Measurements from ENCODE around the gene ANAPC4. TPM values are rescaled to one million over a fixed set of nuclear protein-coding genes. Genes with fewer than 3 reads are reported as not detected.

Gene ANAPC4
- total RNA-seq, 2 experiments from 2014 or later, result 37.5 to 47.9 TPM

DNA sequence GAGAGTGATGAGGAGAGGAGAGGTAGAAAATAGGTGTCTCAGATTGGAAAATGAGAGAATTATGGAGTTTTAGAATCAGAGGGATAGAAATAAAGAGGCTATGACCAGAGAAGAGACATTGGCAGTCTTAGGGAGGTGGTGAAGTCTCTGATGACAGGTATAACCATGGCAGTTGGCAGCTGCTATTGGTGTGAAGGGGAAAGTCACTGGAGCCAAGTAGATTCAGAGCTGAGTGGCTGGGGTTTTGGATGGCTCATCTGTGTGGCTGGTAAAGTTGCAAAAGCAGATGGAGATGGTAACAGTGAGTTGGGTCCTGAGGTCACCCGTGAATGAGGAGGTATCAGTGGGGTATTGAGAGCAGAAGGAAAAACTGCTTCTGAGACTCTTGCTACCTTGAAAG lies 46.5 kb downstream of the ANAPC4 start:
- Mint-ChIP-seq H3K9me3 (no peaks in the 10 kb centered on the region), H3K4me3 (no peak overlapping the region), H3K36me3 (ENCODE audit: low read depth) (peaks cover 9% of the 10 kb centered on the region), H3K27ac (peak overlapping the region; percentile 60), H3K4me1 (no peaks in the 10 kb centered on the region), H3K27me3 (no peaks in the 10 kb centered on the region)
- ChIA-PET CTCF (interaction anchor here (0.5 kb wide), 1 partner anchor 829 kb away, joined by 6 read pairs; no protein-coding TSS in a partner anchor), POLR2A (no interaction called here)
- no peak for DNase-seq

DNA sequence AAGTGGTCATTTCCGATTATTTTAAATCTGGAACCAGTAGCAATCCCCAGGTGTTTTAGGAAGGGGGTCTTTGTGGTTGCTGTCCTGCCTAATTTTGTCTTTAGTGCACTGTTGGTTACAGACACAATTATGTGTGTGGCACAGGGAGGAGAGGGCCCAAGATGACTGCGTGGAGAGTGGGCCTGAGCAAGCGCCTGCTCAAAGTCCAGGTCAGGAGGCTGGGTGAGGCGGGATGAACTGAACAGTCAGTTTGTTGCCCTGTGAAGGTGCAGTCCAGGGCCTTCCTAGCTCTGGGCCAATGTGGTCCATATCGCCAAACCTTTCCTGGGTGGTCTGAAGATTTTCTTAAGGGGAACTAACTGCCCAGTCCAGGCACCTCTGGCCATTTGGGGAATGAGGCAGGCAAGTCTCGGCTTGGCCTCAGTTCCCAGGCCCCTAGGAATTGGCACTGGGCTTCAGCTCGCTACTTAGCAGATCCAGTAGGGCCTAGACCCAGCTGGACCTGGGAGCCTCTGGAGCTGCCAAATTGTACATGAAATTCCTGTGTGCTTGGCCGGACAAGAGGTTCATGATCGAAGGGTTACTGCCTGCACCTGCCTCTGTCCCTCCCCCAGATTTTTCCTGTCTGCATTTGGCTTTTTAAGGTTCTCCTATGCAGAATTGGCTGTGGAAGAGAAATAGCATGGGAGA lies 47.6 kb downstream of the ANAPC4 start:
- ChIA-PET CTCF (no interaction called here), POLR2A (no interaction called here)
- H3K4me1 Mint-ChIP-seq, result no peaks in the 10 kb centered on the region
- no peak for DNase-seq
- H3K9me3 Mint-ChIP-seq, result no peaks in the 10 kb centered on the region
- no peaks in the 10 kb centered on the region for H3K27me3 Mint-ChIP-seq
- peaks cover 6% of the 10 kb centered on the region for H3K36me3 Mint-ChIP-seq (ENCODE audit: low read depth)
- no peak overlapping the region for H3K27ac Mint-ChIP-seq
- no peak overlapping the region for H3K4me3 Mint-ChIP-seq

DNA sequence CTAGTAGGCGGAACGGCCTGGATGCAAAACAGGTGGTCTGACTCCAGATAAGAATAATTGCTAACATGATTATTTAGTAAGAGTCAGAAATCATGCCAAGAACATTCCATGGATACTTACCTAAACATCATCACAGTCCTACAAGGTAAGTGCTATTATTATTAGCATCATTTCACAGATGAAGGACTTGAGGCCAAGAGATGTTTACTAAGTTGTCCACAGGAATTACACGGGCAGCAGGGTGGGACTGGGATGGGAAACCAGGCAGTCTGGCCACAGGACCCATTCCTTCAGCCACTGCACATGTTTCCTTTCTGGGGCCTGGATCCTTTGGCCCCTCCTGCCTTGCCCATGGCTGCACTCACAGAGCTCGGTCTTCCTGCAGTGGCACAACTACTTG lies 48.3 kb downstream of the ANAPC4 start:
- no peaks in the 10 kb centered on the region for H3K4me1 Mint-ChIP-seq
- peaks cover 4% of the 10 kb centered on the region for H3K36me3 Mint-ChIP-seq (ENCODE audit: low read depth)
- H3K4me3 Mint-ChIP-seq, result no peak overlapping the region
- no peak for DNase-seq
- CTCF ChIA-PET, result no interaction called here
- no peak overlapping the region for H3K27ac Mint-ChIP-seq
- no peaks in the 10 kb centered on the region for H3K9me3 Mint-ChIP-seq
- POLR2A ChIA-PET, result no interaction called here
- H3K27me3 Mint-ChIP-seq, result no peaks in the 10 kb centered on the region

DNA sequence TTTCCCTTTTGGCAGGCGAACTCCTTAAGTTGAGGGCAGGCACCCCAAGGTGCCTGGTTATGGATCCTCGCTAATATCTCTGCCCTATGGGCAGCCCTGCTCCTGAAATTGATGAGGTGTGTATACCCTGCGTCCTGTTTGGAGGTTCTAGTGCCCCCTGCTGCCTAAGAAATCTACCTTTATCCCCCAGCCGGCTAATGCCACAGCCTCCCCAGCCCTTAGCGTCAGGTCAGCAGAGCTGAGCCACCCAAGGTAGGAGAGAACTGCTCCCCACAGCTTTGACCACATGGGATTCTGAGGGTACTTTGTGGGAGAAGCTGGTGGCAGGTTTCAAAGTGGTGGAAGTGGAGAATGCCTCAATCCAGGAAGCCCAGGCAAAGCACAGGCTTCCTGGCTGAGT lies 50.8 kb downstream of the ANAPC4 start:
- Mint-ChIP-seq H3K4me3 (no peak overlapping the region), H3K27ac (no peak overlapping the region), H3K4me1 (no peaks in the 10 kb centered on the region), H3K27me3 (no peaks in the 10 kb centered on the region), H3K36me3 (ENCODE audit: low read depth) (peaks cover 2% of the 10 kb centered on the region), H3K9me3 (peaks cover 3% of the 10 kb centered on the region)
- ChIA-PET CTCF (no interaction called here), POLR2A (no interaction called here)
- no peak for DNase-seq

DNA sequence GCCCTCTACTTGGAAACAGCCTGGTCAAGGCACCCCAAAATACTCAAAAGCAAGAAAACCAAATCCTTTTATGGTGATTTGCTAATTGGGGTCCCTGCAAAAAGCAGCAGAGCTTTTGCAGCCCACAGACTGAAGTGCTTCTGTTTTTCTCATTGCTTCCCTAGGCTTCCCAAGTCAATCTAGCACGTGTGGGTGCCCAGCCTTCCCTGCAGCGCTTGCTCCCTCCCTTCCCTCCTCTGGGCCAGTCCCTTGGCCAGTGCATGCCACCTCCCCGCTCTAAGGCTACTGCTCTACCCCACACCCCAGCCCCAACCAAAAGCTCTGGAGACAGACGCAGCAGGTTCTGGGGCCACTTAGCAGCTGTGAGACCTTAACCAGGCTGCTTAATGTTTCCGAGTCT lies 53.6 kb downstream of the ANAPC4 start:
- Mint-ChIP-seq H3K36me3 (ENCODE audit: low read depth) (peaks cover 2% of the 10 kb centered on the region), H3K4me1 (no peaks in the 10 kb centered on the region), H3K27me3 (no peaks in the 10 kb centered on the region), H3K9me3 (peaks cover 3% of the 10 kb centered on the region), H3K27ac (no peak overlapping the region), H3K4me3 (no peak overlapping the region)
- POLR2A ChIA-PET, result no interaction called here
- DNase-seq, result no peak
- CTCF ChIA-PET, result no interaction called here

DNA sequence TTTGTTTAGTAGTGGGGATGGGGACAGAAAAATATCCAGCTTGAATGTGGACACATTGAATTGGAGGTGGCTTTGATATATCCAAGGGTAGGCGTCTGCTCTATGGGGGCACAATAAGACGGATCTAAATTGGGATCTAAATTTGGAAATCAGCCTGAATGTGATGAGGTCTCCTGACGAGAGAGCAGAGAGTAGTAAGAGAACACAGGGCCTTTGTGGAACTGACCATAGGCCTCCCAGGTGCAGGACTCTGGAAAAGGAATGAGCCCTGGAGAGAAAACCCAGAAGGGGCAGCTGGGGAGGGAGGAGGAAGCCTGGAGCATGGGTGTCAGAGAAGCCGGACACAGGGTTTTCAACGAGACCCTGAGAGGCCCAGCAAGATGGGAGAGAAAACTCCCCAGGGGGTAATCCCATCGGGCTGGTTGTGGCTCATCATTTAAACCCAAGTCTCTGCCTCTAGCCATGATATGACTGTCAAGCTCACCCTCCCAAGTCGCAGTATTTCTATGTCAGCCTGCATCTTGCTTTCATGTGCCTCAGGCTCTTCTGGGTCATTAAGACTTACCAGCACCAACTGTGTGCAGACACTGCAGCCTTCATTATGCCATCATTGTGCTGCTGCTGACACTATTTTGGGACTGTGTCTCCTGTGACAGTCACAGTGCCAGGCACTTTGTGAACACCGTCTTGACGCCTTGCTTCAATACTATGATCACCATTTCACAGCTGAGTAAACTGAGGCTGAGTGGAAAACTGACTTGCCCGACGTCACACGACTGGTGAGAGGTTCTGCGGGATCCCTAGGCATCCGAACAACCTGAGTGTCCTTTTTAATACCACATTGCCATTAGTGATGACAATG lies 57.1 kb downstream of the ANAPC4 start:
- no peaks in the 10 kb centered on the region for H3K27me3 Mint-ChIP-seq
- H3K36me3 Mint-ChIP-seq (ENCODE audit: low read depth), result peaks cover 2% of the 10 kb centered on the region
- CTCF ChIA-PET, result interaction anchor here (1.0 kb wide), 1 partner anchor 19 kb away, joined by 3 read pairs; no protein-coding TSS in a partner anchor
- POLR2A ChIA-PET, result no interaction called here
- H3K9me3 Mint-ChIP-seq, result peaks cover 3% of the 10 kb centered on the region
- no peak for DNase-seq
- no peak overlapping the region for H3K27ac Mint-ChIP-seq
- no peaks in the 10 kb centered on the region for H3K4me1 Mint-ChIP-seq
- H3K4me3 Mint-ChIP-seq, result no peak overlapping the region

DNA sequence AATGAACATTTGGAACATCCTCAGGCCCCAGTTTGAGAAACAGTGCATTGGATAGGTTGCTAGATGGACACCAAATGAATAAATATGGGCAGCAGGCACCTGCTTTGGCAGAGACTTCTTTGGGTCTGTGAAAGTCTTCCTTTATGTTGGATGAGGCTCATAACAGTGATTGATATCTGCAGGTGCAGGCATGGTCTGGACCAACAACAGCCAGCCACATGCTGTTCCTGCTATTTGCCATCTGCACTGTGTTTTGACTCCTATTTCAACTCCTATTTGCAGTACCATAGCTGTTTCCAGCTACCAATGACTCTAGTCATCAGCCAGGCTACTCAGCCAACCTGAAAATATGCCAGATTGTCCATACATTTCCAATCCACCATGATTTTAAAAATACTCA lies 60.9 kb downstream of the ANAPC4 start:
- ChIA-PET CTCF (no interaction called here), POLR2A (no interaction called here)
- no peak overlapping the region for H3K27ac Mint-ChIP-seq
- peaks cover 3% of the 10 kb centered on the region for H3K36me3 Mint-ChIP-seq (ENCODE audit: low read depth)
- H3K27me3 Mint-ChIP-seq, result no peaks in the 10 kb centered on the region
- H3K4me3 Mint-ChIP-seq, result no peak overlapping the region
- no peaks in the 10 kb centered on the region for H3K4me1 Mint-ChIP-seq
- no peak for DNase-seq
- H3K9me3 Mint-ChIP-seq, result peaks cover 3% of the 10 kb centered on the region

DNA sequence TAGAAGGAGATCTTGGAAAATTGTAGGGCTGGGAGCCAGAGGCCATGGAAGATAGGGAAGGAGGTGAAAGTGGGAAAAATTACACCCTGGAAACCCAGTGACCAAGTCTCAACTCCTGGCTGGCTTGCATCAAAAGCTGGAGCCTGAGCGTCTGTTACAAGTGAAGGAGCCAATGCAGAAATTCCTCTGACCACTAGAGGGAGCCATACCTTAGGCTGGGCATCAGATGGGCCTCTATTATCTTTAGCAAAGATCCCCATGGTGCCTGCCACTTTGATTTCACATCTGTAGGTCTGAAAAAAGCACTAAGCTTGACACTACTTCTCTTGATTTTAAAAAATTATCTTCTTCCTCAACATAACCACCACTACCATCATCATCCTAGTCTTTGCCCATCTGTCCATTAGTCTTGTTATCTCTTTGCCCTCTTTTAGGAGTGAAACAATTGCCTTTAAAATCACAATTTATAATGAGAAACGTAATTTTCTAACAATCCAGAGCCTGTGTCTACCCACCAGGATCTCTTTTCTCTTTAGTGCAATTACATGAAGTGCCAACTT lies 62.9 kb downstream of the ANAPC4 start:
- Mint-ChIP-seq H3K27me3 (no peaks in the 10 kb centered on the region), H3K27ac (no peak overlapping the region), H3K4me1 (no peaks in the 10 kb centered on the region), H3K4me3 (no peak overlapping the region), H3K36me3 (ENCODE audit: low read depth) (peaks cover 3% of the 10 kb centered on the region), H3K9me3 (peaks cover 3% of the 10 kb centered on the region)
- POLR2A ChIA-PET, result no interaction called here
- CTCF ChIA-PET, result interaction anchor here (0.5 kb wide), 1 partner anchor 224 kb away, joined by 3 read pairs; no protein-coding TSS in a partner anchor
- DNase-seq, result peak; percentile 69

DNA sequence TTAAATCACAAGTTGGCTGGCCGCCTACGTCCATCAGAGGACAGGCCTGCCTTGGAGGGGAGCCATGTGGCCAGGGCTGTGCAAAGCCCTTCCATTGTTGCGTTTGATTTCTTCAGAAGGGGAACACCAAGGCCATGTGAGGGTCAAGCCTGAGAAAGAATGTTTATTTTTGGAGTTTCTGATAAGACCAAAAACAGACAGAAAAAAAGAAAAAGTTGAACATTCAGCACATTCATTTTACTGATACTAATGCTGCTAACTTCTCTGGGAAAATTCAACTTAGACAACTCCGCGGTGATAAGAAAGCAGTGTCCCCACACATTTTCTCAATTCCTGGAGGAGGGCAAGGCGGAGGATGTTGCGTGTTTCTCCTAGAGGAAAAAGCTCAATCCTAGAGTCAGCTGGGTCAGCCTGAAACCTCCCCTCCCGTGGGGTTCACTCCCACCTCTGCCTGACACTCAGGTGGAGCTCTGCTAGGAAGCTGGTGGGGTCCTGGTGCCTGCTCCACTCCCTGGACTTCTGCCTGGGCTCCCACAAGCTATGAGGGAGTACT lies 63.5 kb downstream of the ANAPC4 start:
- no peaks in the 10 kb centered on the region for H3K27me3 Mint-ChIP-seq
- CTCF ChIA-PET, result no interaction called here

DNA sequence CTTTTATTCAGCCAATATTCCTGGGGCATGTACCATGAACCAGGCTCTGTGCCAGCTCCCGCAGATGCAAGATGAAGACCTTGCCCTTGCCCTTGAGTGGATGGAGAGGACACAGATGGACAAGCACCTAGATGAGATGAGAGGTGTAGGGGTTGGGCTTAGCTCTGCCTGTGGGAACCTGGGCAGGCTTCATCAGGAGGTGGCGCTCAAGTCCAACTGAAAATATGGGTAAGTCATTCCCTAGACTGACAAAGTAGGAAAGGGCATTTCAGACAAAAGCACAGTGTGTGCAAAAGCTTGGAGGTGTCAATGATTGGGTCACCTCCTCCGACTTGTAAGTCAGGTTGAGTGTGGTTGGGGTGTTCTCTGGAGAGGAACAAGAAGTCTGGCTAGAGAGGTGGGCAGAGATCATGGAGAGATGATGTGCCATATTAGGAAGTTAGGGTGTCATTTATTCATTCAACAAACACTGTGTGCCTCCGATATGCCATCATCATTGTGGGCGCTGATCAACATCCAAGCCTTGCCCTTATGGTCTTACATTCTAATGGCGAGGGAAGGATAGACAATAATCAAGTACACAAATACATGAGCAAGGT lies 64.6 kb downstream of the ANAPC4 start:
- no peak overlapping the region for H3K4me3 Mint-ChIP-seq
- no peaks in the 10 kb centered on the region for H3K27me3 Mint-ChIP-seq
- CTCF ChIA-PET, result interaction anchor here (1.5 kb wide), 1 partner anchor 15 kb away, joined by 5 read pairs; no protein-coding TSS in a partner anchor
- POLR2A ChIA-PET, result no interaction called here
- DNase-seq, result peak; percentile 6
- H3K9me3 Mint-ChIP-seq, result peaks cover 3% of the 10 kb centered on the region
- H3K4me1 Mint-ChIP-seq, result no peaks in the 10 kb centered on the region
- H3K36me3 Mint-ChIP-seq (ENCODE audit: low read depth), result peaks cover 3% of the 10 kb centered on the region
- no peak overlapping the region for H3K27ac Mint-ChIP-seq

More for the DNA sequence above, 63.5 kb downstream of the ANAPC4 start:
- Mint-ChIP-seq H3K27ac (no peak overlapping the region), H3K4me1 (no peaks in the 10 kb centered on the region), H3K36me3 (ENCODE audit: low read depth) (peaks cover 3% of the 10 kb centered on the region), H3K9me3 (peaks cover 3% of the 10 kb centered on the region), H3K4me3 (no peak overlapping the region)
- DNase-seq, result no peak
- POLR2A ChIA-PET, result no interaction called here

DNA sequence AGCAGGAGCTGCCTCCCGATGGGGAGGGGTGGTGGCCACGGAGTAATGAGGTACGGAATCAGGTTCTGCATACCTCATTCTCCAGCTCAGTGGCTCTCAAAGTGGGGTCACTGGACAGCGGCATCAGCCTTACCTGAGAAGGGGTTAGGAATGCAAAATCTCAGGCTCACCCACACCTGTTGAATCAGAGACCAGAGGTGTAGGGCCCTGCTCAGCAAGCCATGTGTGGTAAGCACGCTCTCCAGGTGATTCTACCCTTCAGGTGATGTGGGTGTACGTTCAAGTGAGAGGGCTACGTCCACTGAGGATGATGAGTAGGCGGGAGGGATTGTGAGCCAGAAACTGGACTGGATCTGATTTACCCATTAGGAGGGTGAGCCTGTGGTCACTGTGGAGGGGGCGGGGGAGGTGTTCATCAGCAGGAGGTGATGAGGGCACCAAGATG lies 65.8 kb downstream of the ANAPC4 start:
- no peak overlapping the region for H3K27ac Mint-ChIP-seq
- H3K4me1 Mint-ChIP-seq, result no peaks in the 10 kb centered on the region
- no peak overlapping the region for H3K4me3 Mint-ChIP-seq
- POLR2A ChIA-PET, result no interaction called here
- no peak for DNase-seq
- no peaks in the 10 kb centered on the region for H3K27me3 Mint-ChIP-seq
- CTCF ChIA-PET, result interaction anchor here (1.5 kb wide), 1 partner anchor 17 kb away, joined by 5 read pairs; no protein-coding TSS in a partner anchor
- H3K36me3 Mint-ChIP-seq (ENCODE audit: low read depth), result peaks cover 3% of the 10 kb centered on the region
- H3K9me3 Mint-ChIP-seq, result peaks cover 3% of the 10 kb centered on the region

DNA sequence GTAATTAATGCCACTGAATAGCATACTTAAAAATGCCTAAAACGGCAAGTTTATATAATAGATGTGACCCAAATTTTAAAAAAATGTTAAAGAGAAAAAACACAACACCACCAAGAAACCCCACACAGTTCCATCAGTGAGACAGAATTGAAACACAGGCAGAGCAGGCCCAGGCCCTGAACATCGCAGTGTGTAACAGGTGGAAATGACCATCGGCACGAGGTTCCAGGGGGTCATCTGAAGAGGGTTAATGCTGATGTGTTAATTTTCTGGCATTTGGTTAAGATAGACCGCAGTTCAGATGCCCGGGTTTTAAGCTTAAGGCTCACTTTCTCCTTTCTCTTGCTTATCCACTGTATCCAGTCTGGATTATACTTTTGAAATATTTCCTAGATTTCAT lies 66.8 kb downstream of the ANAPC4 start:
- ChIA-PET POLR2A (no interaction called here), CTCF (no interaction called here)
- DNase-seq, result no peak
- peaks cover 3% of the 10 kb centered on the region for H3K36me3 Mint-ChIP-seq (ENCODE audit: low read depth)
- H3K27me3 Mint-ChIP-seq, result no peaks in the 10 kb centered on the region
- H3K4me1 Mint-ChIP-seq, result no peaks in the 10 kb centered on the region
- peaks cover 3% of the 10 kb centered on the region for H3K9me3 Mint-ChIP-seq
- no peak overlapping the region for H3K27ac Mint-ChIP-seq
- no peak overlapping the region for H3K4me3 Mint-ChIP-seq

DNA sequence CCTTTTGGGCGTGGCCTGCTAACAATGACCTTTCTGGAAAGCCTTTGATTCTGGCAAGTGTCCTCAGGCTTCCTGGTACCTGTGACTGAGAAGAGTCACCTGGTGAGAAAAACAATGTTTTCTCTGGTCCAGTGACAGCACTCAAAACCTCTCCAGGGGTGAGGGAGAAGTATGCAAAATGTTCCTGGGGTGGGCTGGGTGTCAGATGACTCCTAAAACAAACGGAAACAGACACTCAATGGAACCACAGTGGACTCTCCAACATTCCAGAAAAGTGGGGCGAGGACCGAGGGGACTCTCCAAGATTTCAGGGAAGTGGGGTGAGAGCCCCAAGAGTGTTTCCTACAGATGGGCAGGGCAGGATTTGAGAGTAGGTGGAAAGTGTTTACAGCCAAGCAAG lies 69.5 kb downstream of the ANAPC4 start:
- ChIA-PET CTCF (no interaction called here), POLR2A (no interaction called here)
- H3K4me3 Mint-ChIP-seq, result no peak overlapping the region
- H3K27me3 Mint-ChIP-seq, result no peaks in the 10 kb centered on the region
- no peak for DNase-seq
- no peaks in the 10 kb centered on the region for H3K9me3 Mint-ChIP-seq
- H3K36me3 Mint-ChIP-seq (ENCODE audit: low read depth), result no peaks in the 10 kb centered on the region
- H3K27ac Mint-ChIP-seq, result no peak overlapping the region
- no peaks in the 10 kb centered on the region for H3K4me1 Mint-ChIP-seq
